ENCODE results near the gene CCL20. TPM values are rescaled to one million over a fixed set of nuclear protein-coding genes. Genes with fewer than 3 reads are reported as not detected.

The CCL20 gene
- total and polyA plus RNA-seq, 2 of the 8 experiments (the other 6 are each of a cell fraction or from before 2014, with no cell fraction given) = not detected

DNA sequence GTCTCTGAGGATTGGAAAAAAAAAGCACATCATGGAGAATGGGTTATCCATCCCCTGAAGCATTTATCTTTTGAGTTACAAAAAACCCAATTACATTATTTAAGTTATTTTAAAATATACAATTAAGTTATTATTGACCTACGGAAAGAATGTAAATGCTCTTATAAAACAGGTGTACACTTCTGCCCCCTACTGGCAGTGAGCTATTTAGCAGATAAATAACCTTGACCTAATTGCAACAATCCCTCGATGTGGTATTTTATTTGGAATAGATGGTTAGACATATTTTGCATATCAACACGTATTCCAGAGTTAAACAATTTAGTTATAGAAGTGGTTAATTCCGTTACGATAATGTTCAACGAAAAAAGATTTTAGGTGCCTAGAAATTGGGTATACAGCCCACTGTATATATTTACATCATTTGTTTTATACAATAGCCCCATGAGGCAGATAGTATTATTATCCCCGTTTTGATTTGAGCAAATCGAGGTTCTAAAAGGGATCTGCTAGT, 48.6 kb downstream of the CCL20 start:
- Histone ChIP-seq H3K4me1 (replicated peaks in 1 of 4; ENCODE audit: control insufficient read depth in 3 of 4, insufficient read depth in 4 of 4, low read length in 3 of 4) (peaks cover 3 to 11% (median 5%) of the 10 kb centered on the region in 4 experiments; a peak in 6 of 7 replicates), H2AFZ (ENCODE audit: low read length) (no peak overlapping the region), H3K14ac (ENCODE audit: insufficient read length) (no peak overlapping the region), H3K18ac (ENCODE audit: extremely low read depth, low read length) (no peak overlapping the region), H4K8ac (ENCODE audit: extremely low read depth, insufficient read depth, low read length) (no peak overlapping the region), H3K36me3 (ENCODE audit: control insufficient read depth in 2 of 4, insufficient read depth in 4 of 4, low read length in 3 of 4) (no peaks in the 10 kb centered on the region), H2AK5ac (ENCODE audit: low read depth, low read length) (no peak overlapping the region), H4K20me1 (replicated peaks in 1 of 2; ENCODE audit: control insufficient read depth in 1 of 2, insufficient read depth in 2 of 2, low read length in 2 of 2) (no peaks in the 10 kb centered on the region), H3K4ac (replicated peaks; ENCODE audit: insufficient read length, low read depth, low read length) (no peak overlapping the region), H2BK15ac (ENCODE audit: low read length) (no peak overlapping the region), H3K79me2 (ENCODE audit: control insufficient read depth in 1 of 2, insufficient read depth in 2 of 2, low read length in 2 of 2) (no peaks in the 10 kb centered on the region), H3K23ac (ENCODE audit: insufficient read length) (no peak overlapping the region), H3K9ac (replicated peaks in 1 of 4; ENCODE audit: extremely low read depth in 1 of 4, low read depth in 3 of 4, low read length in 3 of 4) (no peak overlapping the region), H3K79me1 (ENCODE audit: low read depth, low read length) (no peaks in the 10 kb centered on the region), H3K4me3 (ENCODE audit: extremely low read depth in 1 of 4, insufficient read depth in 2 of 4, low read depth in 3 of 4, low read length in 4 of 4) (no peak overlapping the region), H3K56ac (replicated peaks; ENCODE audit: insufficient read length, low read depth, low read length) (no peak overlapping the region), H2BK120ac (replicated peaks; ENCODE audit: low read depth, low read length) (no peak overlapping the region), H4K91ac (replicated peaks; ENCODE audit: insufficient read length, low read length) (no peak overlapping the region), H3K27me3 (replicated peaks in 1 of 4; ENCODE audit: control insufficient read depth in 3 of 4, extremely low read depth in 1 of 4, insufficient read depth in 3 of 4, low read length in 3 of 4) (no peaks in the 10 kb centered on the region), H4K5ac (ENCODE audit: insufficient read length, low read depth, low read length) (no peak overlapping the region), H2BK20ac (ENCODE audit: low read length) (no peak overlapping the region), H2BK5ac (ENCODE audit: low read depth, low read length) (peak overlapping the region; percentile 27; the same call in 1 of the 2 replicates), H3K4me2 (ENCODE audit: insufficient read depth in 1 of 2, low read depth in 2 of 2, low read length in 2 of 2) (no peak overlapping the region), H3K9me3 (ENCODE audit: insufficient read depth in 2 of 2, low read depth in 1 of 2, low read length in 1 of 2) (no peaks in the 10 kb centered on the region), H2BK12ac (ENCODE audit: low read depth, low read length) (0 out of 2 replicates have a peak overlapping the region, but pooled peaks have one; percentile 51), H3K27ac (ENCODE audit: low read depth, low read length) (no peak overlapping the region), H3K23me2 (ENCODE audit: low read depth, low read length) (no peaks in the 10 kb centered on the region)
- no peak for DNase-seq (ENCODE audit: low read depth in 1 of 2, low spot score in 2 of 2)
- ChIA-PET CTCF (ENCODE audit: partially characterized antibody) (interaction anchor here (0.7 to 6.0 kb wide), 53 partner anchors 9 to 1755 kb away, joined by 3 to 58 read pairs (median 4); partner anchors contain the start of genes CCL20 and DAW1), POLR2A (ENCODE audit: partially characterized antibody) (interaction anchor here (1.3 kb wide), 1 partner anchor 9 kb away, joined by 4 read pairs; the partner anchor contains the start of gene DAW1)
- FAIRE-seq = no peak
- WGBS, 2 experiments (ENCODE audit: extremely low coverage in 1 of 2, insufficient coverage in 1 of 2, insufficient read length in 1 of 2, insufficient replicate concordance in 2 of 2, low coverage in 1 of 2, low lambda C conversion rate in 2 of 2, missing lambda C conversion rate in 1 of 2) = 55% methylated on average over 8 of the region's 8 CpGs; no CpG with 5 or more reads in 1 of the 2 experiments
- TF ChIP-seq EP300 (IDR thresholded peaks at IDR 0.05; ENCODE audit: borderline replicate concordance in 1 of 2, low read depth in 2 of 2, low read length in 2 of 2) (no peak), RAD21 (IDR thresholded peaks at IDR 0.05 in 1 of 2, conservative IDR thresholded peaks at IDR 0.05 in 1 of 2; ENCODE audit: low read depth in 2 of 2, low read length in 2 of 2) (peak; percentile 48 to 50)
- TF ChIP-seq, protein P1, sequence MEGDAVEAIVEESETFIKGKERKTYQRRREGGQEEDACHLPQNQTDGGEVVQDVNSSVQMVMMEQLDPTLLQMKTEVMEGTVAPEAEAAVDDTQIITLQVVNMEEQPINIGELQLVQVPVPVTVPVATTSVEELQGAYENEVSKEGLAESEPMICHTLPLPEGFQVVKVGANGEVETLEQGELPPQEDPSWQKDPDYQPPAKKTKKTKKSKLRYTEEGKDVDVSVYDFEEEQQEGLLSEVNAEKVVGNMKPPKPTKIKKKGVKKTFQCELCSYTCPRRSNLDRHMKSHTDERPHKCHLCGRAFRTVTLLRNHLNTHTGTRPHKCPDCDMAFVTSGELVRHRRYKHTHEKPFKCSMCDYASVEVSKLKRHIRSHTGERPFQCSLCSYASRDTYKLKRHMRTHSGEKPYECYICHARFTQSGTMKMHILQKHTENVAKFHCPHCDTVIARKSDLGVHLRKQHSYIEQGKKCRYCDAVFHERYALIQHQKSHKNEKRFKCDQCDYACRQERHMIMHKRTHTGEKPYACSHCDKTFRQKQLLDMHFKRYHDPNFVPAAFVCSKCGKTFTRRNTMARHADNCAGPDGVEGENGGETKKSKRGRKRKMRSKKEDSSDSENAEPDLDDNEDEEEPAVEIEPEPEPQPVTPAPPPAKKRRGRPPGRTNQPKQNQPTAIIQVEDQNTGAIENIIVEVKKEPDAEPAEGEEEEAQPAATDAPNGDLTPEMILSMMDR (IDR thresholded peaks at IDR 0.05; ENCODE audit: control extremely low read depth in 1 of 3, insufficient read depth in 1 of 3, low read depth in 1 of 3, low read length in 3 of 3) = peak in 2 of 3 experiments; percentile 42 to 57; a peak in 2 of 4 replicates

Measured in H1 (cell line).